NCI-H1694 (cell line): ENCODE results near the gene ADAM12.

ENCODE experiments used
- DNase-seq: peaks from one replicate; lab custom pipeline; 2025; lab: John Stamatoyannopoulos, UW

The ADAM12 gene

DNA sequence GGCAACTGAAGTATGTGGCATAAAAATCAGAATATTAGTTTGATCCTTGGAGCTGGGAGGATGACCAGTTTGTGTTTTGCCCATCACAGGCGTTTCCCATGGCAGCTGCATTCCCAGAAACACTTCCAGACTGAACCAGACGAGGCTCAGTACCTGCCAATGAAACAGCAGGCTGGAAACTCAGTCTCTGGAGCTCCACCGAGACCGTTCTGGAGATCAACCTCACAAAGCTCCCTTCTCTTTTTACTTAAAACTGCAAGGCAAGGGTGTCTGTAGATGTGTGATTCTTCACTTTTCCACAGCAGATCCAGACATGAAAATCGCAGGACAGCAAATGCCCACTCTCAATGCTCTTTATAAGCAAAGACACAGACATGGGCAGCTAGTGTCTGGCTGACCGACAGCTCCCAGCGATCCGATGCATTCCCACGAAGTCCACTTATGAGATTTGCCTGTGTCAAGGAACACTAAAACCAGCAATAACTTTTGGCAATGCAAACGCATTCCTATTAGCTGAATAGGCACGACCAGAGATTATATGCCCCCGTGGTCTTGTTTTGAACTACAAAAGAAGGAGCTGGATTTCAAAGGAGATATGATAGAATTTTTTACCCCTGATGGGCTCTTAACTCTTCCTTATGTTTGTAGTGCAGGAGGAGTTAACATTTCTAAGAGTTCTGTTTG lies 72.6 kb downstream of the ADAM12 start:
- DNase-seq, result no peak

DNA sequence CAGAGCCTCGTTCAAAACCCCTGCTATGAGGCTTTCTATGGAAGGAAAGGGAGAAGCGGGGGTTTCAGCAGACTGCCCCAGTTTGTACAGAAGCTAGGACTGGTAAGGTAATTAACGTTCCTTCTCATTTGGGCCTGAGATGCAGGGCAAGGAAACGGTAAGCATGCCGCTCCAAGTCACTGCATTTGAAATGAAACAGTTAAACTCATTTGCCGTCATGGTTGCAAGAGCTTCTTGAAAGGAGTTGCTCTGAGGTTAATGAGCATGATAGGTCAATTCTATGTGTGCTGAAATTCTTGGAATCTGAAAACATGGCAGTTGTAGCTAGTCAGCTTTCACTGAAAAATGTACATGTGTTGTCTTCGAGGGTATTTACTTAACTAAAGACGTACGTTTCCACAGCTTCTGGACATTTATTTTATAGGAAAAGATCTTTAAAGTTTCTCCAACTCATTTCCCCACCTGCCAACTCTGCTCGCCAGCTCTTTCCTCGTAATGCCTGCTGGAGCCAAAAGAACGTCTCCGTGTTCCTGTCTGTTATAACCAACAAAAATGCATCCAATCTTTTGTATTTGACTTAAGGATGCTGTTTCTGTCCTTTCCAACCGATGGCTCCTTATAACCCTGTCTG lies 73.3 kb downstream of the ADAM12 start:
- no peak for DNase-seq

DNA sequence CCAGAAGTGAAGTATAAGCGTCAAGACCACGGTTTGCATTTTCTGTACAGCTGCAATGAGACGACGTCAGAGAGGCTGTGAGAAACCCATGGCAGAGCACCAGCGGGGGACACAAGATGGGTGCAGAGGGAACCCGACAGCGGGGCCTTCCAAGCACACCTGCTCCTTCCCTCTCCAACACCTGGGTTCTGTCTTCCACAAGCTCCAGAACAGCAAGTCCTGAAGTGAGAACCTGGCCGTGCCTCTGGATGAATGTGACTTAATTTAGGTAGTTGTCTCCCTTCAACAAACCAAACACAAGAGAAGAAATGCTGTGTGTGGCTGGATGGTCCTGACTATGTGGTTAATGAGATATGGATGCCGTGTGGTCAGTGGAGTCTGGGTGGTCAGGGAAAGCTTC lies 76.1 kb downstream of the ADAM12 start:
- DNase-seq, result no peak

DNA sequence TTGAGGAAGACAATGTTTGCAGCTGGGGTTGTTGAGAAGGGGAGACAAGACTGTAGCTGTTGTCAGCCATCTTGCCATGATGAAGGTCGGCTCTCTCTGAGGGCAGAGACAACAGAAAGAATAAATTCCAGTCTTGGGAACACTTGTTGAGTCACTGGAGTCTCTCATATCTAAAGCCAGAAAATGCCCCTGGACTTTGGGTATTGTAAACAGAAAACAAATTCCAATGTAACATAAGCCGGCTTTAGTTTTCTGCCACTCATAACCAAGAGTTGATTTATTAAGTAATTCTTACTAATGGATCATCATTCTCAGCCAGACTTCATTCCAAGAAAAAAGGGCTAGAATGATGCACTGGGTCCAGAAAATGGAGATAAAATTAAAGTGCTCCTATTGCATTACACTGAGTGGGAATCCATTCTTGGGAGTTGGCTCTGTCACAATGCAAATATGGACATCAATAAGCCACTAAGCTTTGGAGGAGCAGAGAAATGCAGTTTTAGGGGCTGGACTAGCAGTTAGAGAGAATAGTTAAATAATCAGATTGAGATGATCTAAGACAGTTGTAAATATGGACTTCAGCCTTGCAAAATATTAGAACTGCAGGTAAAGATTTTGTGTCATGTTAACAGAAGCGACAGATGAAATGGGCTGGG lies 78.9 kb downstream of the ADAM12 start:
- no peak for DNase-seq

DNA sequence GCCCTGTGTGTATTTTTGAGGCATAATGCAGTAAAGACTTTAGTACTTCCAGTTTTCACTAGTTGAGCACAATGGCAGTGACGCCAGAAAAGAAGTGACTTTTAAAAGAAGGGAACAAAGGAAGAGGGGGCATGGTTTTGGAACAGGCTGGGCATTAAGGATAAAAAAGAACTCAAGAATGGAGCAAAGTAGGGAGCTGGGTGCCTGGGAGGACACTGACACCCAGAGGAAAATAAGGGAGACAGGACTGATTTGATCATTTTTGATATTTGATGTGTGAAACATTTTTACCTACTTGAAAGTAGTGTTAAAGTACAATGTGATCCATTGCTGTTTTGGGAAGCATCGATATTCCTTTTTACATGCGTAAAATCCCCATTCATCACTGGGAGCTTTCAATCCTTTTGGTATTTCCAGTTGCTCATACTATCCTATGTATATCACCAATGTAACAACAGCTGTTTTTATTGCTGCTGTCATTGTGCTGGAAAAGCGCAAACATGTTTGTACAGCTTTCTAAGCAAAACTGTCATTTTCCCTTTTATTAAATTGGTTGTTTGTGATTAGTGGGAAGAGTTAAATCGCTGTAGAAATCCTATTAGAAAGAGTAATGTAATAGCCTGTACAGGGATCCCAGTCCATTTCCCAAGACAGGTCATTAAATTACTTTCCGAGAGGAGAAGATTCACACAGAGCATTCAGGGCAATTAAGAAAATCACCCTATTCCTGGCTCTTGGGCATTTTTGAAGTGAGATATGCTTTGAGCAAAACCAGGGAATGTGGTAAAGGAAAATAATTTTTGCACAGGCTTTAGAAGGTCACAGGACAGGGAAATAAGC lies 85.2 kb downstream of the ADAM12 start:
- DNase-seq, result no peak

DNA sequence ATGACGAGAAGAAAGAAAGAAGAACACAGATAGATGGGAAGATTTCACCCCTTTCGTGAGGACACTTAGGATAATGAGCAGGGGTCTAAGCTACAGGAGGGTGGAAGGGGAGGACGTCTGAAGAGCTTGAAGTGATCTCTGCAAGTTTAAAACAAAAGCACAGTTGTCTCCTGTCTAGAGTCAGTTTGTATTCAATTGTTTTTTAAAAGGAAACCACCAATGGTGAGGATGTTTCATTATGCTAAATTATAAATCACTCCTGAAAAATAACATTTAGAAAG lies 85.9 kb downstream of the ADAM12 start:
- DNase-seq, result no peak

DNA sequence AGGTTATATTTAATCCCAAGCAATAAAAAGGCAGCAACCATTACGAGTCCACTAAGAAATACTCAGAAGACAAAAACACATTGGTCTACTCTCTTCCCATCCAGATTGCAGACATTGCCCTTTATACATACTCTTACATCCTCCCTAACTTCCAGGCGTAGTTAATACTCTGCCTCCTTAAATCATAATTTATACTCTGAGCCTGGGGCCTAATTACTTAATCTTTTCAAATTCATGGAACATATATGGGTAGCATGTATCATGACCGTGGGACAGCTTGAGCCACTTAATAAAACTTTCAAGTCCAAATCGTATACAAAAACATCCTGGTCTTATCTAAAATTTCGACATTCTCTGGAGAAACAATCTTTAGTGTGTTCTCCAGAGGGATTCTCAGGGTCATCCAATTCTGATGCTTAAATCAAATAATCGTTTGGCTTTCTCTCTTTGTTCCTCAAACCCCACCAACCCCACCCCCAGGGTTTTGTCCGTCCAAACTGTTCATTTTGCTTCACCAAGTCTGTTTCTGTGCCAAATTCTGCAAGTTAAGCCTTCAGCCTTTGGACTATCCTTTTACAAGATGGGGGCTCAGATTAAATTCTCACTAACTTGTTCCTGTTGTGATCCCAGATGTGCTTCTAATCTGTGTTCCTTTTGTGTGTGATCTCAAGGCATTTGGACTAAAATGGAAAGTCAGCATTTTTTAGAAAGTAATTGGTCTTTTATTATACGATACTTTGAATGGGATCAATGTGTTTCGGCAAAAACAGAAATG lies 86.4 kb downstream of the ADAM12 start:
- no peak for DNase-seq

DNA sequence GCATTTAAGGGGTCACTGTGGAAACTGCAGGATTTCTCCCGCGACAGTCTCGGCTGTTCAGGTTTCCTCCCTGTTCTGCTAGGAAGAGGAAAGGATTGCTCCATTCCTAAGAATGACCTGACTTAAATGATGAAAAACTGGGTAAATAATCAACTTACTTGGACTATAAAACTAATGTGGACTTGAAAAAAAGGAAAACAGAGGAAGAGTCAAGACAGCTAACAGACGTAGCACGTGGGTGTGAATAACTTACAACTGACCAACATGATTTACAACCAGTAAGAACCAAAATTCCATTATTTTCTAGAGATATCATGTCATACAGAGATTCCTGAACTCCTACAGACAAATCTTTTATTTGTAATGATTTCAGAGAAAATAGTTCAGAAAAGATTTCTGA lies 93.8 kb downstream of the ADAM12 start:
- no peak for DNase-seq

DNA sequence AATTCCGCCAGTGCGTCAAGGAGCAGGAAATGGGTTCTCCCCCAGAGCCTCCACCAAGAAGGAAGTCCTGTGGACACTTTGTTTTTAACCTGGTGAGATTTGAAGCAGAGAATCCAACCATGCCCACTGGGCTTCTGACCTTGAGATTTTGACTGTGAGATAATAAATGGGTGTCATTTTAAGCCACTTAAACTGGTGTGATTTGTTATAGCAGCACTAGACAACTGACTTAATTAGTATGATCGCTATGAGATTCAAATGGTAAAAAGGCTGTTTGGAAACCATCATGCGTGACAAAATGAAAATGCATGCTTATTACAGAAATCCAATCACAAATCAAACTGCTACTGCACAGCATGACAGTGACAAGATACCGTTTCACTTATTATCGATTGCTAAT lies 98.0 kb downstream of the ADAM12 start:
- DNase-seq, result no peak

DNA sequence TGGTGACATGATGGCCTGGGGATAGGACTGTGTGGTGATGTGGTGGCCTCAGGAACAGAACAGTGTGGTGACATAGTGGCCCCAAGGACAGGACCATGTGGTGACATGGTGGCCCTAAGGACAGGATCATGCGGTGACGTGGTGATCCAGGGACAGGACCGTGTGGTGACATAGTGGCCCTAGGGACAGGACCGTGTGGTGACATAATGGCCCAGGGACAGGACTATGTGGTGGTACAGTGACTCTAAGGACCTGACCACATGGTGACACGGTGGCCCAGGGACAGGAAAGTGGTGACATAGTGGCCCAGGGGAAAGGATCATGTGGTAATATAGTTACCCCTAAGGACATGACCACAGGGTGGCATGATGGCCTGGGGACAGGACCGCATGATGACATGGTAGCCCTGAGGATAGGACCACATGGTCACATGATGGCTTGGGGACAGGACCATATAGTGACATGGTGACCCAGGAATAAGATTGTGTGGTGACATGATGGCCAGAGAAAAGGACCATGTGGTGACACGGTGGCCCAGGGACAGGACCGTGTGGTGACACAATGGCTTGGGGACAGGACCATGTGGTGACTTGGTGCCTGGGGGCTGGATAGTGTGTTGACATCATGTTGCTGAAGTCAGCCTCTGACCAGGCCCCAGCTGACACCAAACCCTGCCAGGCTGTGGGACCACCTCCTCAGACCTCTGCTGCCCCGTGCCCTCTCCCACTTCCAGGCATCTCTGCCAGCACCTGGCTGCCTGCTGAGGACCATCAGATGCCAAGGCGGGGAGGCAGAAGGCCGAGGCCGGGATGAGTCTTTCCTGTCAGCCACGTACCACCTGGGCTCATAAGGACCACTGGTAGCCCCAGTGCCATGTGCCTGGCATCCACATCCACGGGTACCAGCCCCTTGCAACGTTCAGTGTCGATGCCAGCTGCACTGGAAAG lies 99.5 kb downstream of the ADAM12 start:
- DNase-seq, result no peak

DNA sequence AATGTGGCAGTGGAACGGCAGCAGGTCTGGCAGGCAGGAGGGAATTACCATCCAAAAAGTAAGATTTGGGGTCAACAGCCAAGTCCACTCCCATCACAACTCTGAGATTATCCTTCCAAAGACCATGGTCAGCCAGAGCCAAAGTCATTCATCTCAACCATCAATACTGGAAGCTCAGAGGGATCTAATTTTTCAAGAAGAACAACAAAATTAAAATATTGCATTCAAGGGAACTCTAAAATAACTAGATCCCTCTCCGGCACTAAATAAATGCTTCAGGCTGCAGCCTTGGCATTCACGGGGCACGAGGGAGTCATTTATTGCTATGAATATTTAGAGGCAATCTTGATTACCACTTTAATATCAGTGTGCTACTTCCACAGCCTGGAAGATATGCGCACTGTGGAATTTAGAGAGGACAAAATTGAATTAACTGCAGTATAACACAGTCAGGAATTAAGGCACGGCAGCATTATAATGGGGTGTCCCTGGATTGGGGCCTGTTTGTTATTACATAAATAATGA lies 102.0 kb downstream of the ADAM12 start:
- DNase-seq, result no peak

DNA sequence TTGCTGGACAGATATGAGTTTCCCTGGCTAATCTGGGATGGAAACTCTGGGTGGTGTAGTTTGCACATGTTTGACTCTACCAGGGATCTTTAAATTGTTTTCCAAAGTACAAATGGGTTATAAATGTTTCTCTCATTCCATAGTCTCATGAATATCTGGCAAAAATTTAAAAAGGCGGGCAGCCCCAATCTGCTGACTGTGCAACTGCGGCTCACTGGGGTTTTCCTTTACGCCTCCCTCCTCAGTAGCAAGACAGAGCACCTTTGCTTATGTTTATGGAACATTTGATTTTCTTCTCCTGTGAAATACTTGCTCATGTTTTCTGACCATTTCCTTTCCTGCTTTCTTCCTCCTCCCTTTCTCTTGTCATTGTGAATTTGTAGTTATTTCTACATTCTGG lies 105.0 kb downstream of the ADAM12 start:
- no peak for DNase-seq

DNA sequence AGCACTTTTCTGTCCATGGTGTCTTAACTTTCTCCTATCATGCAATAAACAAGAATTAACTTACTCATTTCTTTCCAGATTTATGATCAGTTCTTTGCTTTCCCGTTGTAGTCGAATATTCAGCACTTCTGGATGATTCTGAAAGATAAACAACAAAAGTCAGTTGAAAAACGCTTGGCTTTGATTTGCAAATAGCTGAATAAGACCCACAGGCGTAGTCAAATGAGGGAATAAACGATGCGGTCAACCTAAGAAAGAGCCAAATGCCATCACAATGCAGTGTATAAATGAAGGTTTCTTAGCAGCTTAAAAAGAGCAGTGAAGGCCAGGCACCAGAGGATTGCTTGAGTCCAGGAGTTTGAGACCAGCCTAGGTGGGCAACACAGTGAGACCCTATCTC lies 109.4 kb downstream of the ADAM12 start:
- no peak for DNase-seq

DNA sequence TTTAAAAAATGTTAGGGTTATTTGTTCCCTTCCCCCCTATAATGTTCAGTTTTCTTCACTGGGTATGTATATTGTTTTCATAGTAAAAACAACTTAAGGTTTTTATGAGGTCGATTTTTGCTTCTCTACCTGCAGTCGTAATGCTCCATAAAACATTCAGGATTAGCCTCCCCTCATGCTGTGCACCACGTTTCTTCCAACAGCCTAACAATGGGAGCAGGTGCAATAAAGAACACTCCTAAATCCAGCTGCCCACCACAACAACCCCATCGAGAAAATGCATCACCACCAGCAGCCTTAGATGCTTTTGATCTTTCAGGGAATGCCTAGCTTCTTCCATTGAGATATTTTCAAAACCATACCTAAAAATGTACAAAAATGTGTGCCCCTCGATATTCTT lies 111.1 kb downstream of the ADAM12 start:
- no peak for DNase-seq

DNA sequence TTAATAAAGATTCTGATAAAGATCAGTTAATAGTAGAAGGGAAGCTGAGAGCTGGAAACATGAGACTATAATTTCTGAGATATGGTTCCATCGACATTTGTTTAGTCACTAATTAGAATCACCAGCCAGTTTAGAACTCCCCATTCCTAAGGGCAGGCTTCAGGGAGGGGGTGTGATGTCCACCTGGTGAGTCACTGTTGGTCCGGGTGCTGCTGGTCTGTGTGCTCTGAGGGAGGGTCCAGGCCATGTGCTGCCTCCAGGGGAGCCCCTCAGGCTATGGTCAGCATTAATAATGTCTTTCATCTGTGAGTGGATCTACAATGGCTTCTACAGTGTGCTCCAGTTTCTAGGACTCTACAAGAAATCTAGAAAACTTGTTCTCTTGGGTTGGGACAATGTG lies 115.8 kb downstream of the ADAM12 start:
- DNase-seq, result no peak

DNA sequence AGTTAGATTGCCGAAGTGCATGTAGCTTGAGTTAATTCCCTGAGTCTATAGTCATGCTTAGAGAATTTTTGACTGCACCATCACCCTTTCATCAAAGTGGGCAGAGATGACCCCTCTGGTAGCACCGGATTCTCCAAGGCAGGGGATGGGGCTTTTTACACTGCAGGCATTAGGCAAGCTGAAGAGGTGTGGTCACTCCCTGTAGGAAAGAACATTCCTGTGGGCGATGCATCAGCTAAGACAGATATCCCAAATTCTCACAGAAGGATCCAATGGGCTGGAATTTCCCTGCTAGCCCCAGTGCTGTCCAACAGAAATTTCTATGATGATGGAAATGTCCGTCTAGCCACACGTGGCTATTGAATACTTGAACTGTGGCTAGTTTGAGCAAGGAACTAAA lies 118.2 kb downstream of the ADAM12 start:
- no peak for DNase-seq

DNA sequence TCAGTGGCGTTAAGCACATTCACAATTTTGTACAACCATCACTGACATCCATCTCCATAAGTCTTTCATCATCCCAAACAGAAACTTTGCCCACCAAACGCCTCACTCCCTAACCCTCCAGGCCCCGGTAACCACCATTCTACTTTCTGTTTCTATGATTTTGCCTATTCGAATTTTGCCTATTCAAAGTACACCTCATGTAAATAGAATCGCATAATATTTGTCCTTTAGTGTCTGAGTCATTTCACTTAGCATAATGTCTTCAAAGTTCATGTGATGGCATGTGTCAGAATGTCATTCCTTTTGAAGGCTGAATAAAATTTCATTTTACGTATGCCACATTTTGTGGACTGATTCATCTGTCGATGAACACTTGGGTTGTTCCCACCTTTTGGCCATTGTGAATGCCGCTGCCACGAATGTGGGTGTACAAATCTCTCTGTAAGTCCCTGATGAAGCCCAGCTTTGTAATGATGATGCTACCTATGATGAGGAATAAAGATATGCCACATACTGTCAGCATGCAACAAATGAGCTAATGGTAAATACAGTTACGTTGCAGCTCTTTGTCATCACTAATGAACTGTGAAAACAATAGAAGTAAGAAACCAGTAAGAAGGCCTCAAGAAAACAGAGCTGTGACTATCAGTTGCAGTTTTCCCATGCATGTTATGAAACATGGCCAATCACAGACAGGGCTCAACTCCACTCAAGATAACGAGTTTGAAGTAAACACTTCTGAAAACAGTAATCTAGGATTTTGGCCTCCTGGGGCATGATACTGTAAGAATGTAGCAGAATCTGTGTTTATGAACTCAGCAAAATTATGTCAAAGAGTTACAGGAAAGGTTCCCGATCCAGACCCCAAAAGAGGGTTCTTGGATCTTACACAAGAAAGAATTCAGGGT lies 120.0 kb downstream of the ADAM12 start:
- no peak for DNase-seq

DNA sequence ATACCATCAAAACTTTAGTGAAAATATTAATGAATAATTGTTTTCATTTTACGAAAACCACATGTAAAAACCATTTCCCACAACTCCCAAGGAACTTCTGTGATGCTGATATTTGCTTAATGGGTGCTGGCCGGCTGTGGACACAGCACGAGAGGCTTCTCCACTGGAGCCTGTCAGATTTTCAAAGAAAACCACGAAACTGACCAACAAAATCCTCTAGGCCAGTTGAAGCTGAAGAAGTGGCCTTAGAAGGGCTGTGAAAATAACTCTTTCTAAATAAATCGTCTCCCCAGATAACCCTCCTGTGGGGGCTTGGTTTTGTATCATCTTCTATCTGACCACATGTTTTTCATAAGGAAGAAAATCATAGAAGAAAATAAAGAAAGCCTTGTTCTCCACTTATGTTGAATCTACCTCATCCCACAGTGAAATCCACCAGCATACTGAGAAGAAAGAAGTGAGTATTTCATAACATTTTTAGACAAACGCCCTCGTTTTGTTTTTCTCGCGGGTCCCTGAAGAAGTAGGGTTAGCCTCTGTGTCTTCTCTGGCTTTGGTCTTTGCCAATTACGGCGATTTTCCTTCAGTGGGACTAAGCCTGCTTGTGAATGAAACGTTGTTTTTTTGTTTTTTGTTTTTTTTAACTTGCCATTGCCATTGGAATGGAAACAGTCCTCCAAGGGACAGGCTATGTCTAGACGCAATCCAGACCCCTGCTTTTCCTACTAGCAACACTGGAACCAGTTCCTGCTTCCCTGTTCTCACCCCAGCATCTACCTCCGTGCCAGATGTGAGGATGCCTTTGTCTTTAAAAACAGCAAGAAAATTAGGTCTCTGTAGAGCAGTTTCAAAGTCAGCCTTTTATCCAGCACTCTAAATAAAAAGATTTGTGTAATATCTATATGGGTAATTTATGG lies 123.9 kb downstream of the ADAM12 start:
- DNase-seq, result no peak
